ENCODE results near the gene INSIG2.

GRCh38 chr2:118124288-118124891 lies 36.1 kb downstream of the INSIG2 start:
- no peak for TF ChIP-seq POLR2AphosphoS5 (IDR thresholded peaks at IDR 0.05; ENCODE audit: low read depth, low read length)
- TF ChIP-seq, protein P1, sequence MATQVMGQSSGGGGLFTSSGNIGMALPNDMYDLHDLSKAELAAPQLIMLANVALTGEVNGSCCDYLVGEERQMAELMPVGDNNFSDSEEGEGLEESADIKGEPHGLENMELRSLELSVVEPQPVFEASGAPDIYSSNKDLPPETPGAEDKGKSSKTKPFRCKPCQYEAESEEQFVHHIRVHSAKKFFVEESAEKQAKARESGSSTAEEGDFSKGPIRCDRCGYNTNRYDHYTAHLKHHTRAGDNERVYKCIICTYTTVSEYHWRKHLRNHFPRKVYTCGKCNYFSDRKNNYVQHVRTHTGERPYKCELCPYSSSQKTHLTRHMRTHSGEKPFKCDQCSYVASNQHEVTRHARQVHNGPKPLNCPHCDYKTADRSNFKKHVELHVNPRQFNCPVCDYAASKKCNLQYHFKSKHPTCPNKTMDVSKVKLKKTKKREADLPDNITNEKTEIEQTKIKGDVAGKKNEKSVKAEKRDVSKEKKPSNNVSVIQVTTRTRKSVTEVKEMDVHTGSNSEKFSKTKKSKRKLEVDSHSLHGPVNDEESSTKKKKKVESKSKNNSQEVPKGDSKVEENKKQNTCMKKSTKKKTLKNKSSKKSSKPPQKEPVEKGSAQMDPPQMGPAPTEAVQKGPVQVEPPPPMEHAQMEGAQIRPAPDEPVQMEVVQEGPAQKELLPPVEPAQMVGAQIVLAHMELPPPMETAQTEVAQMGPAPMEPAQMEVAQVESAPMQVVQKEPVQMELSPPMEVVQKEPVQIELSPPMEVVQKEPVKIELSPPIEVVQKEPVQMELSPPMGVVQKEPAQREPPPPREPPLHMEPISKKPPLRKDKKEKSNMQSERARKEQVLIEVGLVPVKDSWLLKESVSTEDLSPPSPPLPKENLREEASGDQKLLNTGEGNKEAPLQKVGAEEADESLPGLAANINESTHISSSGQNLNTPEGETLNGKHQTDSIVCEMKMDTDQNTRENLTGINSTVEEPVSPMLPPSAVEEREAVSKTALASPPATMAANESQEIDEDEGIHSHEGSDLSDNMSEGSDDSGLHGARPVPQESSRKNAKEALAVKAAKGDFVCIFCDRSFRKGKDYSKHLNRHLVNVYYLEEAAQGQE (IDR thresholded peaks at IDR 0.05; ENCODE audit: insufficient read depth in 1 of 2, low read depth in 2 of 2, low read length in 2 of 2), result no peak
- no peak for TF ChIP-seq TAF1 (IDR thresholded peaks at IDR 0.05; ENCODE audit: borderline replicate concordance, insufficient read depth, low read length)
- no peak for TF ChIP-seq SIN3A (IDR thresholded peaks at IDR 0.05; ENCODE audit: borderline replicate concordance, insufficient read depth, low read length)

All from PFSK-1 (cell line).